Fibroblast of skin of left quadriceps (primary cell): ENCODE data around the gene CANT1.
"Not testable (repeated sequence)": the region's sequence is repeated elsewhere in the genome, so short reads cannot be mapped to it uniquely, and the experiment has no call there.

ENCODE experiments used
- DNase-seq, 2 experiments: peaks; one replicate each; pipeline ENCODE4 v3.0.0-alpha.2; 2013; ENCODE audit warnings: low read depth in 2 of 2

Gene CANT1

DNA sequence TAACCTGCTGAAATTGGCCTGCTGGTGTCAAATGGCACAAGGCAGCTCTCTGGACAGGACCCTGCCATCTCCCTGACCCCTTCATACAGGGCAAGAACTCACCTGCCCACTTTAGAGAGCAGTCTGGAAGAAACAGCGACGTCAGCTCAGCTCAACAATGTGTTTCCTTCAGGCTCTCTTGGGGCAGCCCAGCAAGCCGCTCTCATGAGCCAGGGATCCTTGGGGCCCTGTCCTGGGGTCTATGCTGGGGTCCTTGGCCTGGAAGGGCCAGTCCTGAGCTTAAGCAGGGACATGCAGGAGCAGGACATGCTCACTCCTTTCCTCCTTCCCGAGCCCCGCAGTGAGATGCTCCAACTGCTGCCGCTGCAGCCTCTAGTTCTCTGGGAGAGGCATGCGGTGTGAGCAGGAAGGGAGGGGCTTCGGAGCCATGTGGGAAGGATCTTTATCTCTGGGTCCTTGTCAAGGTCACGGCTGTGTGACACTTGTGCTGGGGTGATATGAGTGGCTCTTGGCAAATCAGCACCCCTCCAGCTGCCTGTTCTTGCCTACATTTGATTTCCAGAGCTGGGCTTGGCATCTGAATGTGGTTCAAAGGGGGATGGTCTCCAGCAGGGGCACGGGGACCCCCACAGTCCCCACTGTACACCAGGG is 17.8 kb upstream of the CANT1 start:
- no peak for DNase-seq

DNA sequence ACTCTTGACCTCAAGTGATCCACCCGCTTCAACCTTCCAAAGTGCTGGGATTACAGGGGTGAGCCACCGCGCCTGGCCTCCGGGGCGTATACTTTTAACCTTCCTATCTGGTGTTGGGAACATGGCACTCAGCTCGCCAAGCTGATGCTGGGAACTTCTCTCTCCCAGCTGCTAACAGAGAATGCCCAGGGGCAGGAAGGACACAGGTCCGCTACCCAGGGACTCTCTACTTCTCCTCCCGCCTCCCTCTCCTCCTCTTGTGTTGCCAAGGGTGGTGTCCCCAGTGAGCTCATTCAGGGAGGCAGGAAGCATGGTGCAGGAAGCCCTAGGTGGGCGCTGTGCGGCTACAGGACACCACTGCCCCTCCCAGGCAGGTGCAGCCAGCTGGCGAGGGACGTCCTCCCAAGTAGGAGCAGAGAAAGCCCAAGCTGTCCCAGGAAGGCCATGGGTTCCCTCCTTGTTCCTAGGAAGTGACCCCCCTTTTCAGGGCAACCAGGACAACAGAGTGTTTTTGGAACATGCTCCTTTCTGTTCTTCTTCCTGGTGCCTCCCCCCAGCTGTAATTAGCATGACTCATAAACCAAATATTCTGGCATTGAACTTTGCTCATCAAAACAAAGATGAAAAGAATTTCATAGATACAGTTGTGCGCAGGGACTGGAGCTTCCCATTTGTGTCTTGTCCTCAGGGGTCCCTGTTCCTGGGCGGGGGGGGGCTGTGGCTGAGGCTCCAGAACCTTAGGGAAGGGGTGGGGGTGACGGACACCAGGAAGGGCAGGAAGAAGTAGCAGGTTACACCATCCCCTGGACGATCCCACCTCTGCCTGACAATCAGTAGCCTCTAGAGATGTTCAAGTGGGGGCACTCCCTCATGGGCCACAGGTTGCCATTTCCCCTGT is 17.1 kb upstream of the CANT1 start:
- peak in 1 of 2 experiments; percentile 52 for DNase-seq

DNA sequence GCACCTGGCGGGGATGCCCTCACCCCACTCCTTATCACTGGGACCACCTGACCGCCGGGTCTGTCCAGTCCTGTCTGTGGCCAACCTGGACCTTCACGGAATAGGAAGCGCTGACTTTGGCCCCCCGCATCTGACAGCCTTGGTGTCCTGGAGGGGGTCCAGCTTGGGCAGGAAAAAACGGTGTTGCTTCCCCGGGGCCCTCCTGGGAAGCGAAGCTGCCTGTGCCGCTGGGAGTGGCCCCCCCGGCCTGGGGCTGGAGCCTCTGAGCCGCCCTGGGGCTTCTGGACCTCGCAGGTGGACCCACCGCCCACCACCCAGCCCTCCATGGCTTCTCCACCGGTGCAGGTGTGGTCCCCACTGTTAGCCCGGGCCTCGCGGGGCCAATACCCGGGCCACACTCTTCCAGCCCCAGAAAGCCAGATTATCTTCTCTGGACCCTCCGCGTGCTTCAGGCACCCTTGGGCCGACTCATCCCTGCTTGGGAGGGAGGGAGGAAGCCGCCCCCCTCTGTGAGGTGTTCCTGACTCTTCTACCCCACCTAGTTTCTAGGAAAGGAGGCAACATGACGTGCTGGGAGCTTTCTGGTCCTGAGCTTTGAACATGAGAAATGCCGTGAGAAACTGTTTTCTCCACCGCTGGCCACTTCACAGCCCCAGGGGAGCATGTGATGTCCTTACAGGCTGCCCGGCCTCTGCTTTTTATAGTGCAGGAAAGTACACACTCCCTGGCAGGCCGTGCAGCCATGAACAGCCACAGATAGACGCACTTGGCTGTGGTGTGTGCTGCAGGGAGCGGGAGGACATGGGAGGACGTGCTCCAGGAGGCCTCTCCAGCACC is 15.6 kb upstream of the CANT1 start:
- DNase-seq, result no peak

DNA sequence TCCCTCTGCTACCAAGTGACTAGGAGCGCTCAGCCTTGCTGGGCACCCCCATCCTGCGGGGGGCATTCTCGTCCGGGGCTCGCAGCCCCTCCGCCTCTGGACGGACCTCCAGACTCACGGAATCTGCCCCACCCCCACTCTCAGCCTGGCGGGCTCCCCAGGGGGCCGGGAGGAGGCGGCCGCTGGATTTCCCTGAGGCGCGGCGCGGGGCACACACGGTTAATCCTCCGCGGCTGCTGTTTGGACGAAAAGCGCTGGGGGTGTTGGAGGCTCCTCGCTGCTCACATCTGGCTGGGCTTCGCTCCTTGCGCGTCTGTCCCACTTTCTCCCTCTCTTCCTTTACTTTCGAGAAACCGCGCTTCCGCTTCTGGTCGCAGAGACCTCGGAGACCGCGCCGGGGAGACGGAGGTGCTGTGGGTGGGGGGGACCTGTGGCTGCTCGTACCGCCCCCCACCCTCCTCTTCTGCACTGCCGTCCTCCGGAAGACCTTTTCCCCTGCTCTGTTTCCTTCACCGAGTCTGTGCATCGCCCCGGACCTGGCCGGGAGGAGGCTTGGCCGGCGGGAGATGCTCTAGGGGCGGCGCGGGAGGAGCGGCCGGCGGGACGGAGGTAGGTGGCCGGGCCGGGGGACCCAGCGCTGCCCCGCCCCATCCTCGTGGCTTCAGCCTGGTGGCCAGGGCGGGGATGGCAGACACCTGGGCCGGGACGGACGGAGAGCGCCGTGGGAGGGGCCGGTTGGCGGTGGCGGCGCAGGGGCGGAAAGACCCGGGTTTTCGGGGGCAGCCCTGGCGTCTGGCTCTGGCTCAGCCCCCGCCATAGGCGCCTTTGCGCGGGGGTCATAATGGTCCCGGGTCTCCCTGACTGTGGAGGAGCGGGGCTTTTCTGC is 14.6 kb upstream of the CANT1 start, which contains the start of gene C1QTNF1:
C1QTNF1 (plus strand) TSS at position 284 of the 886 bp plus-strand sequence. CDS start 19,800 bp downstream, outside the sequence.
- DNase-seq, result no peak

DNA sequence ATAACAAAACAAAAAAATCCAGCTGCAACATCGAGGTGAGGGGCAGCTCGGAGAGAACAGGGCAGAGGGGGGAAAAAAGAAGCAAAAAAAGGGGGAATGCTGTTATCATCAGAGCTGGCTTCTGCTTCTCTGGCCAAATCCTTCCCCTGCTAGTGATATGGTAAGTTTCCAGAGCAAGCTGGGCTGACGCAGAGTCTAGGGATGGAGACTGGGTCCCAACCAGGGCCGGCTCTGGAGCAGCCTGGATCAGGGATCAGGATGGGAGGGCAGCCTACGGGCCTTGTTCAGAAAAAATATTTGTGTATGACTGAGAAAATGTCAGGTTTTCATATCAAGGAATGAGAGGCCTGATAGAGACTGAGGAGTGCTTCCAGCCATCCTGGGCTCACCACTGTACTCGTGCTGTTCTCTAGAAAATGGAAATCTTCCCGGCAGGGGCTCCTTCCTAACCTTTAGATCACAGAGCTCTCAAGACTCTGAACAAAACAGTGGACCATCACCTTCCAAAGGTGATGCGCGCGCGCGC is 13.7 kb upstream of the CANT1 start:
- DNase-seq, result no peak

DNA sequence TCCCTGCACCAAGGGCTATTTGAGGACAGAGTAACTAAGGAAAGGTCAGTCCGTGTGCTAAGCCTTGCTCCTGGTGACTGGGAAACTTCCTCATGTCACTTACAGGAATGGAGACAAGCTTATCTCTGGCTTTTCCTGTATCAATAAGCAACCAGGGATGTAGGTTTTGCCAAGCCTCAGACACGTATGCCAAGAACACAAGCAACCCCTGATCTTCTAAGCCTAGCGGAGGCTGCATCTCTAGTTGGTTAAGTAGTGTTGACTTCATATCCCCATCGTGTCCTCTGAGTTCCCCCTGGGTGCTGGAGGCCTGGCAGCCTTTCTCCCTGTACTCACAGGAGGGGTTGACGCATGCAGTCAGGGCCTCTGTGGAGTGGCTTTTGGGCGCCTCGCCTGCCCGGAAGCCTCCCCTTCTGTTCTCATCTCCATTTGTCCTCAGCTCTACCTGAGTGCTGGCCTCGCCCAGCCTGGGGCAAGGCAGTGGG is 13.0 kb upstream of the CANT1 start:
- no peak for DNase-seq

DNA sequence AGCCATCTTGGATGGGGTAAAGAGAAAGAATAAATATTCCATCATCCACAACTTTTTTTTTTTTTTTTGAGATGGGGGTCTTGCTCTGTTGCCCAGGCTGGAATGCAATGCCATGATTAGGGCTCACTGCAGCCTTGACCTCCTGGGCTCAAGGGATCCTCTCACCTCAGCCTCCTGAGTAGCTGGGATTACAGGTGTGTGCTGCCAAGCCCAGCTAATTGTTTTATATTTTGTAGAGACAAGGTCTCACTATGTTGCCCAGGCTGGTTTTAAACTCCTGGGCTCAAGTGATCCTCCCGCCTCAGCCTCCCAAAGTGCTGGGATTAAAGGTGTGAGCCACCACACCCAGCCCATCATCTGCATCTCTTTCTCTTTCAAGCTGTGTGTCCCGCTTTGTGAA is 12.4 kb upstream of the CANT1 start:
- not testable (repeated sequence) for DNase-seq

DNA sequence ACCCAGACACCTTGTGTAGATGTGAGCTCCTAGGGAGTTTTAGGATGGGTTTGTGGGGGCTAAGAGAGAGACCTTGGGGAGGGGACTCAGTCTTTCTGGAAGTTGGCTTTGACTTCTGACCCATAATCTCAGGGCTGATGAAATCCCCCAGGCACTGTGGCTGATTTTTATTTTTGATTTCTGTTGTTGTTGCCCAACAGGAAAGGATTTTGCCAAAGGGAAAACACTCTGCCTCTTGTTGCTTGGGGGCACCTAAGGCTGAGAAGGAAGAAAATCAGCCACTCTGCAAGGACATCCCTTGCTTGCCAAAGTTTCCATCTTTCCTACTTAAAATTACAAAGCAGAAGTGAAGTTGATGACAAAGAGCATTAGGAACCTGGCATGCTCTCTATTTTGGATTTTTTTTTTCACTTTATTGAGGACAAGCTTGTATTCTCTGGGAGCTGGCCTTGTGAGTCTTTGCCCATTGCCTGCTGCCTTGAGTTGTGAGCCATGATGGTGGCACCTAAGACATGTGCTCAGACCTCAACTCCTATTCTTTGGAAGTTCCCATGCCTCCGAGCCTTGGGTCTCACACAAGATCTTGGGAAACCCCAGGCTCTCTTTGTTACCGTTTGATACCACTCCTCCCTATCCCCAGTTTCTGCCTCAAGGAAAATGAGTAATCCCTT is 11.2 kb upstream of the CANT1 start:
- DNase-seq, result no peak

DNA sequence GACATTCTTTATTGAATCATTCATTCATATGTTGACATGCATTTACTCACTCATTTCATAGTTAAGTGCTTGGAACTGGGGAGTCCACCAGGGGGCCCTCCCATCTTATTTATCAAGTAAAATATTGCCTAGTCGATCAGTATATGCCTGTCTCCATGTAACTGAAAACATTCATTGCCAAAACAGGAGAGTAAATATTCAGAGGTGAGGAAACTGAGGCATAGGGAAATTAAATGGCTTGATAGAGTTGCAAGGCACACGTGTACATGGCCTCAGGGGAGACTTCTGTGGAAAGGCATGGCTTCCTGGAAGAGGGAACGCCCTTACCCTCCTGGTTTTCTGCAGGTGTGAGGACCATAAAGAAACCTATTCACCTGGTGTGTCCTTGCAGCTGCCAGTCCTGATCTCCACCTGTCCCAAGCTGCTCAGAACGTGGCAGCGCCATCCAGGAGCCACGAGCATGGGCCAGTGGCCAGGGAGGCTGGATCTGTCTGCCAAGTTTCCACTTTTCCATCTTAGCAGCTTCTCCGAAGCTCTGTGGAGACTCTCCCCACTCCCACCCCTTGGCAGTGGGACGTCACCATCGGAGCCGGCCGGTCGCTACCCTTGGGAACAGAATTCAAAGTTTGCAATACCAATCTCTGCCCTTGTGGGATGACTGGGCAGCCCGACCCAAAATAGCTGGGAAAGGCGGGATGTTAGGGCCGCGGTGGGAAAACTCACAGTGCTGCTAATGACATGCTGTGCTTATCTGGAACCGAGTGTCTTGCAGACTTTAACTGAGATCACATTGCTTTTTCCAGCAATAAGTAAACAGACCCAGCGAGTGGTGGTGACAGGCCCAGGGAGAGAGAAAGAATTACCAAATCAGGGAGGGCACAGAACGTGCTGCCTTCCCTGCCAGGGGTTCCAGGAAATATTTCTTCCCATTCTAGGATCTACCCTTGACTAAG is 10.3 kb upstream of the CANT1 start:
- peak in 1 of 2 experiments; percentile 44 for DNase-seq

DNA sequence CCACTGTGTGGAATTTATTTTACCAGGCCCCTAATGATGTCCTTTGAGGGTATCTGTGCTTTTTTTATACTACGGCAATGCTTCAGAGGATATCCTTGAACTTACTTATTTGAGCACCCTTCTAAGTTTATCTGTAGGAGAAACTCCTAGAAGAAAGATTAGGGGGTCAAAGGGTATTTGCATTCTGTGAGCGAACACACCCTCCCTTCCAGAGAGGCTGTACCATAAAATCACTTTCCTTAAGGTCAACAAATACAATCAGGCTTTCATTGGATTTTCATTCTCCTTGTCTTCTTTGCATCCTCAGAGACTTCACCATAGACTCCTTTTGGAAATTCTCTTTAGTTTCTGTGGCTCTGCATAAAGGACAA is 9.7 kb upstream of the CANT1 start:
- DNase-seq, result no peak

DNA sequence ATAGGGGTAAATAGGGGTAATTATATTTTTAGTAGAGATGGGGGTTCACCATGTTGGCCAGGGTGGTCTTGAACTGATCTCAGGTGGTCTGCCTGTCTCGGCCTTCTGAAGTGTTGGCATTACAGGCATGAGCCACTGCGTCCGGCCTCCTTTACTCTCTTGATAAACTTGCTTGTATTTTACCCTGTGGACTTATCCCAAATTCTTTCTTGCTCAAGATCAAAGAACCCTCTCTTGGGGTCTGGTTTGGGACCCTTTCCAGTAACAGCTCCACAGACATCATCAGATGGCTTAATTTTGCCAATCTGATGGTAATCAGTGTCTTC is 8.8 kb upstream of the CANT1 start:
- no peak for DNase-seq

DNA sequence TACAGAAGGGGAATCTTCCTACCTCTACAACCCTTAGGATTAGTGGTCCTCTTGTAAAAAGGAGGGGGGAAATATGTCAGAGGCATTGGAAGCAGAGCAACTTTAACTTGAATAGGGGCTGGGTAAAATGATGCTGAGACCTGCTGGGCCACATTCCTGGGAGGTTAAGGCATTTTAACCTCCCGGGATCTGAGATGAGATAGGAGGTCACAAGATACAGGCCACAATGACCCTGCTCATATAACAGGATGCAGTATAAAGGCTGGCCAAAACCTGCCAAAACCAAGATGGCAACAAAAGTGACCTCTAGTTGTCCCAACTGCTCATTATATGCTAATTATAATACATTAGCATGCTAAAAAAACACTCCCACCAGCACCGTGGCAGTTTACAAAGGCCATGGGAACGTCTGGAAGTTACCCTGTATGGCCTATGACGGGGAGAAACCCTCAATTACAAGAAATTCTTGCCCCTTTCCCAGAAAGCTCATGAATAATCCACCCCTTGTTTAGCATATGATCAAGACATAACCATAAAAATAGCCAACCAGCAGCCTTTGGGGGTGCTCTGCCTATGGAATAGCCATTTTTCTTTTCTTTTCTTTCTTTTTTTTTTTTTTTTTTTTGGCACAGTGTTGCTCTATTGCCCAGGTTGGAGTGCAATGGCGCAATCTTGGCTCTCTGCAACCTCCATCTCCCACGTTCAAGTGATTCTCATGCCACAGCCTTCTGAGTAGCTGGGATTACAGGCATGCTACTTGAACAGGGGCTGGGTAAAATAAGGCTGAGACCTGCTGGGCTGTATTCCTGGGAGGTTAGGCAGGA is 8.2 kb upstream of the CANT1 start:
- DNase-seq, result no peak

DNA sequence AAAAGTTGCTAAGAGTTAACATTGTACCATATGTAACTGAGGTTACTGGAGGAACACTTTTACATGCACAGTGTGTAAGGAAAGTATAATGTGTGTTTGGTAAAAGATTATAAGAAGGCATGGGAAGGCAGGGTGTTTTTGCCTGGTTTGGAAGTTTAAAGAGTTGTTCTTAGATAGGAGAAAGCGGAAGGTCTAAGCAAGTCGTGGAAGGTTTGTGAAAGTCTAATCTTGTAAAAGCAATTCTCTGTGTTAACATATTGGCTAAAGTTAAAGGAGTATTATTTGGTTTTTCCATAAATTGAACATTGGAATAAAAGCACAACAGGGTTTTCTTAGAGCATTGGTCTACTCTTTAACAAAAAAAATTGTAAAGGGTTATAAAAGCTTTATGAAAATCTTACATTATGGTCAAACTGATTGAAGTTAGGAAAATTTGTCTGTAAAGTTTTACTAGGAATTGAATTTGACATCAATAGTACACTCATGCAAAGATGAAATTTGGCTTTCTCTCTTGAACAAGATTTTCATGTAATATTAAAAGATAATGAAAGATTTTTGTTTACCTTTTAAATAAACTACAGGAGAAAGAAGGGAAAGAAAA is 4.7 kb upstream of the CANT1 start:
- no peak for DNase-seq

DNA sequence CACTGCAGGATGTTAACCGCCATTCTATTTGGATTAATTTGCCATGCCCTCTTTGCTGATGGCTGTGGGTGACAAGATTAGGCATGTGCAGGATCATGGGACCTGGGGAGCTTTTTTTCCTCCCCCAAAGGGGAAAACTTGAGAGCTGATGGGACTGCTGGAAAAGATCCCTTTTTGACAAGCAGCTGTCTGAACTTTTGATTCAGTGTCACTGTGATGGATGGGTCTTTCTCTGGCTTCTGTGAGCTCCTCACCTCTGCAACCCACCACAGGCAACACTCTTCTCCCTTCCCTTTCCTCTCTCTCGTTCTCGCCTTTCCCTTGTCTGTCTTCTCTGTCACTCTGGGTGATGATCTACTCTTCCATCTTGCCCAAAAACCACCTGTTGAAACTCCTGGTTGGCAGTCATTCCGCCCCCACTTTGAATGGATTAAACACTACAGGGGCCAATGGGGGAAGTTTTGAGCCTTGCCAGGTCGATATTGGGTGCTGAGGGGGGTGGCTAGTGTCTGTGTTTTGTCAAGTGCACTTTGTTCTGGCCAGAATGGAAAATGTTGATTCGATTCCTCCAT is 3.1 kb upstream of the CANT1 start:
- no peak for DNase-seq

DNA sequence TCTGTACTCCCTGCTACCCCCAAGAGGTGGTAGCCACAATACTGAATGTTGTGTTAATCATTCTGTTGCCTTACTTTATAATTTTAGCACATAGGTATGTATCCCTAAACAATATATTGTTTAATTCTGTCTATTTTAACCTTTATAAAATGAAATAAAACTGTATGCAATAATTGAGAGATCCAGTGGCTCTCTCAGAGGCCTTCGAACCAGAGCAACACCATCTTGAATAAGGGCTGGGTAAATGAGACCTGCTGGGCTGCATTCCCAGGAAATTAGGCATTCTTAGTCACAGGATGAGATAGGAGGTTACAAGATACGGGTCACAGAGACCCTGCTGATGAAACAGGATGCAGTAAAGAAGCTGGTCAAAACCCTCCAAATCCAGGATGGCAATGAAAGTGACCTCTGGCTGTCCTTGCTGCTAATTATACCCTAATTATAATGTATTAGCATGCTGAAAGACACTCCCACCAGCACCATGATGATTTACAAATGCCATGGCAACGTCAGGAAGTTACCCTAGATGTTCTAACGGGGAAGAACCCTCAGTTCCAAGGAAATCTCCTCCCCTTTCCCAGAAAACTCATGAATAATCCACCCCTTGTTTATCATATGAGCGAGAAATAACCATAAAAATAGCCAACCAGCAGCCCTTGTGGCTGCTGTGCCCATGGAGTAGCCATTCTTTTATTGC is 2.0 kb upstream of the CANT1 start:
- DNase-seq, result no peak

DNA sequence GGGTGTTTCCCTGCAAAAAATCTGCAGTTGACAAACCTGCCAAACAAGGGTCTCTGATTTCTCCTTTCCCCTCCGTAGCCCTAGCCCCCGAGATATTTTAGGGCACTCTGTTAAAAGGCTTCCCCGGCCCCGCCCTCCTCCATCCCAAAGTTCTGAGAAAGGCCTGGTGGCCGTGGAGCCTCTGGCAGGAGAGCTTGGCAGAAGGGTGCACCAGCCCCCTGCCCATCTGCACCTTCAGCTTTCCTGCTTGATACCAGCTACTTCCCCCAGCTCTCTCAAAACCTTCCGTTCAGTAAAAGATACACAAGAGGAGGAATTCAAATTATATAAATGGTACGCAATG is 711 bp upstream of the CANT1 start:
- no peak for DNase-seq
